Kidney epithelial cell (primary cell): ENCODE data around the gene SEMA3G. TPM values are rescaled to one million over a fixed set of nuclear protein-coding genes. Genes with fewer than 3 reads are reported as not detected.
A peak's percentile ranks its signal among the peaks of the same experiment; 100 is the strongest.

Source experiments
- DNase-seq: peaks from one replicate; pipeline ENCODE4 v3.0.0-alpha.2; 2010; ENCODE audit warnings: low read depth
- H3K27me3 ChIP-seq: 2 replicates; pipeline ENCODE4 v1.6.0; 2011; ENCODE audit warnings: low read length; ENCODE audit not compliant: control insufficient read depth, insufficient read depth
- H3K36me3 ChIP-seq: 2 replicates; pipeline ENCODE4 v1.5.1; 2011; ENCODE audit warnings: low read length; ENCODE audit not compliant: control insufficient read depth, insufficient read depth
- H3K4me3 ChIP-seq: 2 replicates; pipeline ENCODE4 v1.5.1; 2011; ENCODE audit warnings: low read depth, mild to moderate bottlenecking, control low read depth, low read length
- CTCF ChIP-seq: IDR thresholded peaks from 2 replicates; pipeline ENCODE4 v1.5.1; 2011; ENCODE audit warnings: mild to moderate bottlenecking, moderate library complexity, low read length, control low read depth, inconsistent platforms; ENCODE audit not compliant: insufficient read depth, poor library complexity, severe bottlenecking
- total RNA-seq: library from RNA; depleted of rRNA; stranded (reverse); fragments of >200 nt; gene quantifications from 2 replicates; pipeline ENCODE4 v1.2.3, GENCODE V29; 2015

SEMA3G gene
- total RNA-seq, 1 donor from 2014 or later, result 0.21 TPM

GRCh38 chr3:52385157-52385556, 59.7 kb downstream of the SEMA3G start:
- TF ChIP-seq CTCF, result peak; percentile 78
- Histone ChIP-seq H3K4me3 (no peak overlapping the region), H3K36me3 (no peaks in the 10 kb centered on the region), H3K27me3 (peaks cover 5% of the 10 kb centered on the region)
- DNase-seq, result peak; percentile 14

GRCh38 chr3:52384019-52384761, 60.7 kb downstream of the SEMA3G start:
- no peak for DNase-seq
- no peaks in the 10 kb centered on the region for H3K36me3 ChIP-seq
- no peak for TF ChIP-seq CTCF

GRCh38 chr3:52383446-52383845, 61.5 kb downstream of the SEMA3G start:
- no peak for TF ChIP-seq CTCF
- peaks cover 5% of the 10 kb centered on the region for H3K27me3 ChIP-seq
- H3K36me3 ChIP-seq, result no peaks in the 10 kb centered on the region
- H3K4me3 ChIP-seq, result no peak overlapping the region
- DNase-seq, result no peak

More at GRCh38 chr3:52384019-52384761, 60.7 kb downstream of the SEMA3G start:
- Histone ChIP-seq H3K4me3 (no peak overlapping the region), H3K27me3 (peaks cover 5% of the 10 kb centered on the region)

Other genes starting within 250 kb of the SEMA3G start
- 47.5 and 54.2 TPM in 2 replicates for gene ALAS1, start 246.9 kb downstream of the SEMA3G start, total RNA-seq
- not detected in 2 replicates for gene TLR9, start 219.5 kb downstream of the SEMA3G start, total RNA-seq
- 159 and 194 TPM in 2 replicates for gene TWF2, start 205.9 kb downstream of the SEMA3G start, total RNA-seq
- gene PPM1M, start 199.3 kb downstream of the SEMA3G start, total RNA-seq, result 6.1 and 8.8 TPM in 2 replicates
- 47.6 and 49.0 TPM in 2 replicates for gene WDR82, start 166.5 kb downstream of the SEMA3G start, total RNA-seq
- gene GLYCTK, start 157.3 kb downstream of the SEMA3G start, total RNA-seq, result 13.2 and 13.5 TPM in 2 replicates
- gene DNAH1, start 128.8 kb downstream of the SEMA3G start, total RNA-seq, result 0.96 and 2.9 TPM in 2 replicates
- 98.7 and 115 TPM in 2 replicates for gene BAP1, start 35.1 kb downstream of the SEMA3G start, total RNA-seq
- 3.1 and 3.9 TPM in 2 replicates for gene PHF7, start 34.4 kb downstream of the SEMA3G start, total RNA-seq
- 1.4 and 5.7 TPM in 2 replicates for gene TNNC1, start 8.9 kb upstream of the SEMA3G start, total RNA-seq
- 62.5 and 65.4 TPM in 2 replicates for gene NISCH, start 10.5 kb upstream of the SEMA3G start, total RNA-seq
- gene STAB1, start 50.2 kb upstream of the SEMA3G start, total RNA-seq, result 0.42 and 1.1 TPM in 2 replicates
- 192 and 223 TPM in 2 replicates for gene NT5DC2, start 88.8 kb upstream of the SEMA3G start, total RNA-seq
- 0.75 and 97.6 TPM in 2 replicates for gene UQCC5, start 91.5 kb upstream of the SEMA3G start, total RNA-seq
- 74.2 and 89.5 TPM in 2 replicates for gene PBRM1, start 240.8 kb upstream of the SEMA3G start, total RNA-seq
- 109 and 135 TPM in 2 replicates for gene GNL3, start 240.9 kb upstream of the SEMA3G start, total RNA-seq